ENCODE results near the gene PKN2. TPM values are rescaled to one million over a fixed set of nuclear protein-coding genes. Genes with fewer than 3 reads are reported as not detected.
A peak's percentile ranks its signal among the peaks of the same experiment; 100 is the strongest.

Gene PKN2
- total and polyA plus RNA-seq, 9 of the 15 experiments (the other 6 are each of a cell fraction or from before 2014, with no cell fraction given), result 4.5 to 25.3 (median 19.2) TPM

DNA sequence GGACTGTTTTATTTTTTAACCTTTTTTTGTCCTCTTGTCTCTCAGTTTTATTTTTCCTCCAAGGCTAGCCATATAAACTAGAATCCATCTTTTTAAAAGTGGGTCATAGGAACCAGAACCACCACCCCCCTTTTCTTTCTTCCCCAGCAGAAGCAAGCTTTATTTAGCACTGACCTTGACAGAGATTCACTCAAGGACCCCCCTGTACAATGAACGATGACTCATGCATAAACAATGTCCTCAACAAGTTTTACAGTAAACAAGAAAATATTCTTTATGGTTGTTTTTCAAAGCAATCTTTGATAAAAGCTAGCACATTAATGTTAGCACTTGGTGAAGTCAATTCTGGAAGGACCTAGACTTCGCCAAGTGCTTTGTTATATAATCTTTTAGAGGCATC is 14.1 kb downstream of the PKN2 start (continued):
- TF ChIP-seq, protein P1, sequence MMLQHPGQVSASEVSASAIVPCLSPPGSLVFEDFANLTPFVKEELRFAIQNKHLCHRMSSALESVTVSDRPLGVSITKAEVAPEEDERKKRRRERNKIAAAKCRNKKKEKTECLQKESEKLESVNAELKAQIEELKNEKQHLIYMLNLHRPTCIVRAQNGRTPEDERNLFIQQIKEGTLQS (IDR thresholded peaks at IDR 0.05), result peak; percentile 81
- TF ChIP-seq, protein P1 (CRISPR knock-in tag; conservative IDR thresholded peaks at IDR 0.05), result no peak
- TF ChIP-seq JUND (IDR thresholded peaks at IDR 0.05; ENCODE audit: borderline replicate concordance, low read depth, low read length) (peak; percentile 62; the same call in 1 of the 2 replicates), JUND (tag; IDR thresholded peaks at IDR 0.05; ENCODE audit: borderline replicate concordance, low read depth, low read length) (no peak; the same call in 2 of the 3 replicates)

DNA sequence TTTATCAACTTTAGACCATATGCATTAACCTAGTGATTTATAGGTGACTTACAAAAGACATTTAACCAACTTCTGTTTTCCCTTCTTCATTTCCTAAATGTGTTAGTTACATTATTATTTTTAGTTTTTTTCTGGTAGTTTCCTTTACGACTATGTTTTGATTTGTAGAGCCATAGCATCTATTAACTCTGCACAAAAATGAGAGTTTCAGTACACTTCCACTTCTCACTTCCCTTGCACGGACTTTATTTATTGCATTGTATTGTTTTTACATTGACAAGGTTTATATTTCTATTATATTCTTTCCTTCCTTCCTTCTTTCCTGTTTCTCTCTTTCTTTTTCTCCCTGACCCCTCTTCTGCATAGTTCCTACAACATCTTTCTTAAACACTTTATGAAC is 14.7 kb downstream of the PKN2 start:
- Histone ChIP-seq H4K20me1 (replicated peaks; ENCODE audit: control insufficient read depth, insufficient read depth, low read length) (no peaks in the 10 kb centered on the region), H3K27me3 (ENCODE audit: control insufficient read depth in 2 of 2, insufficient read depth in 2 of 2, low read length in 2 of 2) (no peaks in the 10 kb centered on the region), H3K9ac (ENCODE audit: insufficient read depth in 1 of 2, low read depth in 2 of 2, low read length in 2 of 2) (no peak overlapping the region), H3K4me2 (ENCODE audit: insufficient read depth, low read length) (no peak overlapping the region), H3K9me1 (ENCODE audit: control insufficient read depth, insufficient read depth, low read length) (no peaks in the 10 kb centered on the region), H3K4me3 (no peak overlapping the region), H3K4me1 (replicated peaks in 1 of 2; ENCODE audit: control insufficient read depth in 2 of 2, insufficient read depth in 2 of 2, low read length in 2 of 2) (peaks cover 0 to 3% of the 10 kb centered on the region in 2 experiments; a peak in 1 of 5 replicates), H3K79me2 (ENCODE audit: control insufficient read depth, insufficient read depth, low read length) (peaks cover 88% of the 10 kb centered on the region), H3K27ac (ENCODE audit: extremely low read depth, low read depth, low read length) (no peak overlapping the region), H3K9me3 (replicated peaks; ENCODE audit: control insufficient read depth, insufficient read depth, low read depth, low read length) (no peaks in the 10 kb centered on the region), H3K36me3 (ENCODE audit: control insufficient read depth, insufficient read depth, low read length) (peaks cover 8% of the 10 kb centered on the region), H2AFZ (ENCODE audit: low read depth, low read length) (no peak overlapping the region)
- no peak for ATAC-seq
- ChIA-PET CTCF (ENCODE audit: low intra/inter-chr PET ratio) (no interaction called here), POLR2A (interaction anchor here (1.2 to 6.2 kb wide), 2 partner anchors 14 kb away, joined by 4 to 49 read pairs; partner anchors contain the start of gene PKN2)
- TF ChIP-seq MTA1 (IDR thresholded peaks at IDR 0.05; ENCODE audit: borderline replicate concordance) (no peak), CHCHD3 (CRISPR knock-in tag; IDR thresholded peaks at IDR 0.05) (no peak), GTF2E2 (tag; IDR thresholded peaks at IDR 0.05) (no peak)
- TF ChIP-seq, protein P2, sequence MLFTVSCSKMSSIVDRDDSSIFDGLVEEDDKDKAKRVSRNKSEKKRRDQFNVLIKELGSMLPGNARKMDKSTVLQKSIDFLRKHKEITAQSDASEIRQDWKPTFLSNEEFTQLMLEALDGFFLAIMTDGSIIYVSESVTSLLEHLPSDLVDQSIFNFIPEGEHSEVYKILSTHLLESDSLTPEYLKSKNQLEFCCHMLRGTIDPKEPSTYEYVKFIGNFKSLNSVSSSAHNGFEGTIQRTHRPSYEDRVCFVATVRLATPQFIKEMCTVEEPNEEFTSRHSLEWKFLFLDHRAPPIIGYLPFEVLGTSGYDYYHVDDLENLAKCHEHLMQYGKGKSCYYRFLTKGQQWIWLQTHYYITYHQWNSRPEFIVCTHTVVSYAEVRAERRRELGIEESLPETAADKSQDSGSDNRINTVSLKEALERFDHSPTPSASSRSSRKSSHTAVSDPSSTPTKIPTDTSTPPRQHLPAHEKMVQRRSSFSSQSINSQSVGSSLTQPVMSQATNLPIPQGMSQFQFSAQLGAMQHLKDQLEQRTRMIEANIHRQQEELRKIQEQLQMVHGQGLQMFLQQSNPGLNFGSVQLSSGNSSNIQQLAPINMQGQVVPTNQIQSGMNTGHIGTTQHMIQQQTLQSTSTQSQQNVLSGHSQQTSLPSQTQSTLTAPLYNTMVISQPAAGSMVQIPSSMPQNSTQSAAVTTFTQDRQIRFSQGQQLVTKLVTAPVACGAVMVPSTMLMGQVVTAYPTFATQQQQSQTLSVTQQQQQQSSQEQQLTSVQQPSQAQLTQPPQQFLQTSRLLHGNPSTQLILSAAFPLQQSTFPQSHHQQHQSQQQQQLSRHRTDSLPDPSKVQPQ (CRISPR knock-in tag; IDR thresholded peaks at IDR 0.05; ENCODE audit: borderline replicate concordance), result no peak
- TF ChIP-seq, protein P3, sequence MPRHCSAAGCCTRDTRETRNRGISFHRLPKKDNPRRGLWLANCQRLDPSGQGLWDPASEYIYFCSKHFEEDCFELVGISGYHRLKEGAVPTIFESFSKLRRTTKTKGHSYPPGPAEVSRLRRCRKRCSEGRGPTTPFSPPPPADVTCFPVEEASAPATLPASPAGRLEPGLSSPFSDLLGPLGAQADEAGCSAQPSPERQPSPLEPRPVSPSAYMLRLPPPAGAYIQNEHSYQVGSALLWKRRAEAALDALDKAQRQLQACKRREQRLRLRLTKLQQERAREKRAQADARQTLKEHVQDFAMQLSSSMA (CRISPR knock-in tag; IDR thresholded peaks at IDR 0.05), result no peak
- no peak for FAIRE-seq
- WGBS (ENCODE audit: insufficient coverage, low coverage, missing lambda C conversion rate), result 83% methylated on average over 2 of the region's 2 CpGs
- in situ Hi-C loops (cut with MboI), result no loop called here
- intact Hi-C loops (cut with micrococcal nuclease), result loop anchor here (5.0 kb wide), 1 partner anchor 79 kb away; no protein-coding TSS in a partner anchor
- DNase-seq (ENCODE audit: extremely low read depth in 1 of 4, low spot score in 3 of 4), result no peak
- no TSS peak for BruUV-seq (replicated peaks)

Data from K562 (cell line).